ENCODE measurements around the gene HPCAL4. TPM values are rescaled to one million over a fixed set of nuclear protein-coding genes. Genes with fewer than 3 reads are reported as not detected.

HPCAL4 gene
- total RNA-seq, 4 donors from 2014 or later, result 0.13 to 0.33 TPM; not detected in 2

- Histone ChIP-seq H3K27me3 (peaks cover 0 to 48% (median 13%) of the 10 kb centered on the region in 4 donors), H3K27ac (replicated peaks in 1 of 4) (no peak overlapping the region), H3K4me1 (peaks cover 18 to 21% (median 19%) of the 10 kb centered on the region in 4 donors), H3K36me3 (no peaks in the 10 kb centered on the region), H3K9me3 (no peaks in the 10 kb centered on the region), H3K4me3 (no peak overlapping the region)
- no peak for DNase-seq (ENCODE audit: extremely low spot score)
- WGBS, result 89% methylated on average over 3 of the region's 3 CpGs
- TF ChIP-seq POLR2A (IDR thresholded peaks at IDR 0.05; ENCODE audit: low read depth), result no peak
- no peak for TF ChIP-seq EP300 (IDR thresholded peaks at IDR 0.05)
- TF ChIP-seq POLR2AphosphoS5 (IDR thresholded peaks at IDR 0.05), result no peak
- no peak for TF ChIP-seq CTCF (IDR thresholded peaks at IDR 0.05)
- intact Hi-C loops (cut with DNase I), result no loop called here
Observed at GRCh38 chr1:39673215-39673614, 18.0 kb downstream of the HPCAL4 start.

GRCh38 chr1:39672551-39672947 lies 18.7 kb downstream of the HPCAL4 start:
- H3K4me3 ChIP-seq, result peak overlapping the region; percentile 54 to 59 (median 56)
- 36% methylated on average over 7 of the region's 12 CpGs for WGBS
- no peak overlapping the region for H3K27ac ChIP-seq (replicated peaks in 1 of 4)
- intact Hi-C loops (cut with DNase I), result no loop called here
- H3K27me3 ChIP-seq, result peaks cover 0 to 54% (median 13%) of the 10 kb centered on the region in 4 donors
- no peaks in the 10 kb centered on the region for H3K9me3 ChIP-seq
- peaks cover 18 to 24% (median 19%) of the 10 kb centered on the region in 4 donors for H3K4me1 ChIP-seq
- no peaks in the 10 kb centered on the region for H3K36me3 ChIP-seq
- TF ChIP-seq POLR2AphosphoS5 (IDR thresholded peaks at IDR 0.05) (no peak), EP300 (IDR thresholded peaks at IDR 0.05) (no peak), CTCF (IDR thresholded peaks at IDR 0.05) (peak in 1 of 3 experiments; percentile 26), POLR2A (IDR thresholded peaks at IDR 0.05; ENCODE audit: low read depth) (no peak)
- DNase-seq (ENCODE audit: extremely low spot score), result no peak

GRCh38 chr1:39671793-39672550 lies 19.3 kb downstream of the HPCAL4 start, which contains the start of gene NT5C1A:
Gene NT5C1A (minus strand): TSS chr1:39672107. CDS start chr1:39672038, 69 bp downstream.
- Histone ChIP-seq H3K27me3 (peaks cover 0 to 55% (median 13%) of the 10 kb centered on the region in 4 donors), H3K9me3 (no peaks in the 10 kb centered on the region), H3K27ac (replicated peaks in 1 of 4) (no peak within 1 kb of the TSS), H3K36me3 (no peaks in the 10 kb centered on the region), H3K4me1 (peaks cover 18 to 24% (median 19%) of the 10 kb centered on the region in 4 donors), H3K4me3 (peak within 1 kb of the TSS; percentile 54 to 59 (median 56))
- DNase-seq (ENCODE audit: extremely low spot score), result no peak
- 18% methylated on average over 7 of the region's 55 CpGs for WGBS
- TF ChIP-seq POLR2AphosphoS5 (IDR thresholded peaks at IDR 0.05), result no peak
- no peak for TF ChIP-seq POLR2A (IDR thresholded peaks at IDR 0.05; ENCODE audit: low read depth)
- TF ChIP-seq EP300 (IDR thresholded peaks at IDR 0.05), result no peak
- no peak for TF ChIP-seq CTCF (IDR thresholded peaks at IDR 0.05)
- intact Hi-C loops (cut with DNase I), result no loop called here

- intact Hi-C loops (cut with DNase I), result no loop called here
- 3% methylated on average over 19 of the region's 26 CpGs for WGBS
Observed at GRCh38 chr1:39671433-39671792, 19.8 kb downstream of the HPCAL4 start.

More at GRCh38 chr1:39671433-39671792, 19.8 kb downstream of the HPCAL4 start:
- H3K27ac ChIP-seq (replicated peaks in 1 of 4), result no peak overlapping the region
- H3K36me3 ChIP-seq, result no peaks in the 10 kb centered on the region
- H3K4me3 ChIP-seq, result peak overlapping the region; percentile 54 to 59 (median 56)
- peaks cover 0 to 55% (median 13%) of the 10 kb centered on the region in 4 donors for H3K27me3 ChIP-seq
- no peaks in the 10 kb centered on the region for H3K9me3 ChIP-seq
- H3K4me1 ChIP-seq, result peaks cover 18 to 24% (median 19%) of the 10 kb centered on the region in 4 donors
- no peak for TF ChIP-seq POLR2AphosphoS5 (IDR thresholded peaks at IDR 0.05)
- no peak for TF ChIP-seq CTCF (IDR thresholded peaks at IDR 0.05)
- no peak for TF ChIP-seq EP300 (IDR thresholded peaks at IDR 0.05)
- TF ChIP-seq POLR2A (IDR thresholded peaks at IDR 0.05; ENCODE audit: low read depth), result no peak
- DNase-seq (ENCODE audit: extremely low spot score), result no peak

Data from esophagus muscularis mucosa (tissue), 4 donors.